Effector CD8-positive, alpha-beta T cell (primary cell): ENCODE data around the gene NPC2.

ENCODE experiments used
- DNase-seq: peaks from one replicate; lab custom pipeline; 2025; lab: John Stamatoyannopoulos, UW

The NPC2 gene

DNA sequence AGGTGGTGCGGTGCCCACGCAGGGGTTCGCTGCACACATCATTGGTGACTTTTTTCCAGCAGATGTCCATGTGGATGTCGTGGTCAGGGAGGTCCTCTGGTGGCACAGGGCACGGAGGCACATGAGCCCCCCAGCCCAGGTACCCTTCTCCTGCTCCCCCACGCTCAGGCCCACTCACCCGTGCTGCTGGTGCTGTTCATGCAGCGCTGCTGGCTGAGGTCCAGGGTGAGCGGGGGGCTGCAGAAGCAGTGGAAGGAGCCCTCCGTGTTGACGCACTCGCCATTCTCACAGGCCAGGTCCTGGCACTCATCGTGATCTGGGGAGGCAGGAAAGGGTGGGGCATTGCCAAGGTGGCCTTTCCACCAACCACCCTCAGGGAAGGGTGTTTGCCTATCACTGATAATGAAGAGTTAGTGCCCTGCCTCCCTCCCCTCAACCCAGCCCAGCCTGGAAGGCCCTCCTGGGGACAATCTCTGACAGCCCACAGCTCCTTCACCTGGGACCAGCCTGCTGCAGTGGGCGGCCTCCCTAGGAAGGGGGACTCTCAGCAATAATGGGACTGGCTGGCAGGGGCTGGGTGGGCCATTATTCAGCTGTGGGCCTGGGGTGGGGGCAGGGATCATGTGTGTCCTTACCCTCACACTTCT lies 10.3 kb upstream of the NPC2 start:
- no peak for DNase-seq

GRCh38 chr14:74502236-74503019 lies 9.3 kb upstream of the NPC2 start:
- no peak for DNase-seq

GRCh38 chr14:74501691-74502090 lies 8.6 kb upstream of the NPC2 start:
- DNase-seq = no peak

DNA sequence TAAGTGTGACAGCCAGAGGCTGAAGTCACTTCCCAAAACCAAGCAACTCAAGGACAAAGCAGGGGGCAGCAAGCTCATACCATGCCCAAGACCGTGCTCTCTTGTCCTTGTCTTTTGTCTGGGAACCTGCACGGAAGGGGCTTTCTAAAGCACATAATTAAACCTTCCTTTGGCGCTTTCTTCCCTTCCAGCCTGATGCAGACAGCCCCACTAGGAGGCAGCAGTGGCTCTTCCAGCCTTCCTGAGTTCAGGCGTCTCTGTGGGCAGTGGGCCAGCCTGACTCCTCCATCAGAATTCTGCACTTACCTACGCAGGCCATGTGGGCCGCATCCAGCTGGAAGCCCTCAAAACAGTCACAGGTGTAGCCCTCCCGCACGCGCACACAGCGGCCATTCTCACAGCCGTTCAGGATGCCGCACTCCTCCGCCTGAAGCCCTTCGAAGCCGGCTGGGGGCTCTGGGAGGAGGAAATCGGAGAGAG lies 8.1 kb upstream of the NPC2 start:
- no peak for DNase-seq

DNA sequence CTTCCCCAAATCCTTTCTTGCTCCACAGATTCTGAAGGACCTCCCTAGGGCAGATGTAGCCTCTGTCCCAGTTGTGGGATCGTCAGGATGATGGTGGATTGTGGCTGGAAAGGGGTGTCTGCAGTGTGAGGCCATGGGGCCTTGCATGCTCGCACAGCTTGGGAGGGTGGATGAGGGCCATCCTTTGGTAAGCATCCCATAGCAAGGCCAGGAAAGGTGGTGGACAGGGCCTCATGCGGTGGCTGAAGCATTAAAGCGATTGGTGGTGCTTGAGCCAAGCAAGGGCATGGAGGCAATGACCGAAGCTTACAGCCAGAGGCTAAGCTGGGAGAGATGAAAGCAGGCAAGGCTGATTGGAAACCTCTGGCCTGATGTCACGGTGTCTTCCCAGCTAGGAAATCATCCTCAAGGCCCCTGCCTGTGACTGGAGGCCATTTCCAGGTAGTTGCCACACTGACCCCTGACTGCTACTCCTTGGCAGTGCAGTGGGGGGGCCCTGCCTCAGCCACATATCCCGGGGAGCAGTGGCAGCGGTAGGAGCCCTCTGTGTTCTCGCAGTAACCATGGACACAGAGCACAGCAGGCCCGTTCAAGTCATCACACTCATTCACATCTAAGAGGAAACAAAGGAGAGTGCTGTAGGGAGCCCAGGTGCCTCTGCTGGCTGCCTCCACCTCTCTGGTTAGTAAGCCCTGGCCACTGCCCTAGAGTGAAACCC lies 7.5 kb upstream of the NPC2 start:
- DNase-seq = no peak

GRCh38 chr14:74495356-74495755 lies 2.3 kb upstream of the NPC2 start:
- no peak for DNase-seq

- DNase-seq = peak; percentile 100
Observed at GRCh38 chr14:74493343-74494261, 497 bp upstream of the NPC2 start, which contains the start of gene ISCA2. ISCA2 (plus strand) TSS chr14:74493765; CDS start chr14:74493775, 10 bp downstream.

GRCh38 chr14:74491956-74492775 lies 939 bp downstream of the NPC2 start:
- DNase-seq = no peak

DNA sequence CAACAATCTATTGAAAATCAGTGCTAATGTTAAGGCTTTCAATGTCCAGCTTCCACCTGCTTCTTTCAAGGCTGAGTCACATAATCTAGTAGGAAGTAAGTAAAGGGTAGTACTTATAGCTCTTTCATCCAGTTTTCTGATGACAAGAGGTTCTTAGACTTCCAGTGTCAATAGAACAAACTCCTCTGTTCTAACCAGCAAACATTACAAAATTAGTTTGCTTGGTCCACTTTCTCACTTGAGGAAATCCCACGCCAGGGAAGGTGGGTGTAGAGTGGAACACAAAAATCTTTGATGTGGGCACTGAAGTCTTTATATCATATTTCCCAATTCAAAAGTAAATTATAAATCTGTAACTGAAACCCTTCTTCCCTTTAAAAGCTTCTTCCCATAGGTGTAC lies 2.6 kb downstream of the NPC2 start:
- DNase-seq = no peak

DNA sequence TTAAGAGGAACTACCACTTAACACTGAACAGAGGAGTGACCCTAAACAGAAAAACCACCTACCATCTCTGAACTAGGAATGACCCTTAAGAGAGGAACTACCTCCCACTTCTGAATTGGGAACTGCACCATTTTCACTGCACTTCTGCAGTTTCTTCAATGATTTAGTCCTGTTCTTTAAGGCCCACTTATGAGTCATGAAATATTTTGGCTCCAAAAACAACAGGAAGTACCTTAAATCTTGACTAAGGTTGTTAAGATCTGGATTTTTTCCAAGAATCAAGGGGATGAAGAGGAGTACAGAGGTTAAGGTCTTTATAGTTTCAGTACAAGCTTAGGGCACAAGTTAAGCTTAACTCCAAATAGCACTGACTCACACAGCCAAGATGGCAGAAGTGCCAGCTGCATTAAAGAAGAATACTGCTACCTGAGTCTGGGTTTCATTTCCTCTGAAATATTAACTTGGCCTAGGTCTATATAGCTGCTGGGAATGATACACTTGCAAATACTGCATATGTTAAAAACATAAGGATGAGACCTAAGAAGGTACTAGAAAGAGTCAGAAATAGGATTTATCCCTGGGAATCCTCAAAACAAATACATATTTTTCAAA lies 4.2 kb downstream of the NPC2 start:
- DNase-seq = no peak

DNA sequence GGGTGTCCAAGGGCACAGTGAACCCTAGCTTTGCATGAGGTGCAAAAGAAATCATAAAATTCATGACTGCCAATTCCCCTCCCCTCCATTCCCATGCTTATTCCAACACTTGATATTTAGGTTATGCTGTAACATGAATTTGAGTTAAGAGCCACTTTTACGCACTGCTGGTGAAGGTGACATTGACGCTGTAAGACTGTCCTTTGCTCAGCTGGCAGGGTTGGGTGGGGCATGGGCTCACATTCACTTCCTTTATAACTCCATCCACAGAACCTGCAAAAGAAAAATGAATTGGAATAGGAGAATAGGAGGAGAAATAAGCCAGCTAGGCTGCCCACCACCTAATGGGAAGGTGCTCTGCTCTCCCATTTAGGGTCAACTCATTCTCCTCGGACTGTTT lies 6.9 kb downstream of the NPC2 start:
- no peak for DNase-seq

DNA sequence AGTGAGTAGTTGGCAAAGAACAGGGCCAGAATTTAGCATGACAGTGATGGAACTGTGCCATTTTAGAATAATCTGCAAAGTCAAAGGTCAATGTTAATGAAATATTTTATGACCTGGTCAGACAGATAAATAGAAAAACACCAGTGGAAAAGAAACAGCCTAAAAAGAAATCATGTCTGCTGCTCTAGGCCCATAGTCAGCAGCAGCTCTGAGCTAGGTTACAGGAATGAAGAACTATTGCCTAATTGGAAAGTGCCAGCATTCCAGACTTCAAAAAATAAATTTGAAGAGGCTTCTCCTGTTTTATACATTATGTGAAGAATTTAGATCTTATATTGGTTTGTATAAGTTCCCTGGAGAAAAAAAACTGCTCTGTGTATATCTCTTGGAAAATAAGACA lies 9.8 kb downstream of the NPC2 start:
- no peak for DNase-seq

DNA sequence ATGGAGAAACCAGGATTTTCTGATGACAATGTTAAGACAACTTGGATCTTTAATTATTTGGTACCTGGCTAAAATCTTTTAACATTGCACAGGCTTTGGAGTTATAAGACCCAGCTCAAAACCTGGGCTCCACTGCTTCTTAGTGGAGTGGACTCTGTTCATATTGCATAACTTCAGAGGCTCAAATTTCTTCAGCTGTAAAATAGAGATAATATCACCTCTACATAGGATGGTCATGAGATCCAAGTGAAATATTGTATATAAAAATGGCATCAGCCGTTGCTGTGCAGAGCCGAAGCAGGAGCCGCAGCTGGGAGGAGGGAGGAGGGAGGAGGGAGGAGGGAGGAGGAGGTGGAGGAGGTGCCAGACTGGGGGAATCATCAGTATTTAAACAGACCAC lies 10.5 kb downstream of the NPC2 start:
- DNase-seq = no peak

DNA sequence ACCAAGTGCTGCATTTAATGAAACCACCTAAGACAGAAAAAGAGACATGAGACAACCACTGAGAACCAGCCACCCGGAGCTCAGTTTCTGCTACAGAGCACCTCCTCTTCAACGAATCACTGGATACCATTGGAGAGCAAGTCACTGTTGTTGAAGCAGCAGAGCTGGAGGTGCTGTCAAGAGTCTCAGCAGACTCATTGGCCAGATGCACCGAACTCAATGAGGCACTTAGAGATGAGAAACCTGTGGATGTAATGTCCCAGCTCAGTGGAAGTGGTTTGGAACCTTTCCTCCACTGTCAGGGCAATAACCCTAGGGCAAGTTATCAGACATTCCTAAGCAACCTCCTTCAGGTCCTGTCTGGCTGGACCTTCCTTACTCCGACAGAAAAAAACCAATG lies 13.1 kb downstream of the NPC2 start:
- no peak for DNase-seq

GRCh38 chr14:74478996-74479635 lies 14.0 kb downstream of the NPC2 start:
- no peak for DNase-seq

- no peak for DNase-seq
Observed at GRCh38 chr14:74476607-74477006, 16.5 kb downstream of the NPC2 start.

- no peak for DNase-seq
Observed at GRCh38 chr14:74476107-74476506, 17.0 kb downstream of the NPC2 start.

GRCh38 chr14:74475678-74476077 lies 17.4 kb downstream of the NPC2 start:
- DNase-seq = no peak

- no peak for DNase-seq
Observed at GRCh38 chr14:74474376-74474775, 18.7 kb downstream of the NPC2 start.

DNA sequence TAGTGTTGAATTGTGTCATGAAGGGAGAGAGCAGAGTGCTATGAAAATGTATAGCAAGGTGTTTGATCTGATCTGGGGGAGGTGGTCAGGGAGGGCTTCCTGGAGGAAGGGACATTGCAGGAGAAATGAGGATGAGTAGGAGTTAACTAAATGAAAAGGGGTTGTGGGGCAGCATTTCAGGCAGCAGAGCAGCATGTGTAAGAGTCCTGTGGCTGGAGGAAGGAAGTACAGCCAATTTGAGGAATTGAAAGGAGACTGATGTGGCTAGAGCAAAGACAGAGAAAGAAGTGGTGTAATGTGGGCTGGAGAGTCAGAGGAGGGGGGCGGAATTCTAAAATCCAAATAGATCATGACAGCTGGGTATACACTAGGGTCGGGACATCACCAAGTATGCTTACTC lies 20.5 kb downstream of the NPC2 start:
- DNase-seq = no peak
